Measurements from ENCODE around the gene EYA3.

- TF ChIP-seq, protein P1, sequence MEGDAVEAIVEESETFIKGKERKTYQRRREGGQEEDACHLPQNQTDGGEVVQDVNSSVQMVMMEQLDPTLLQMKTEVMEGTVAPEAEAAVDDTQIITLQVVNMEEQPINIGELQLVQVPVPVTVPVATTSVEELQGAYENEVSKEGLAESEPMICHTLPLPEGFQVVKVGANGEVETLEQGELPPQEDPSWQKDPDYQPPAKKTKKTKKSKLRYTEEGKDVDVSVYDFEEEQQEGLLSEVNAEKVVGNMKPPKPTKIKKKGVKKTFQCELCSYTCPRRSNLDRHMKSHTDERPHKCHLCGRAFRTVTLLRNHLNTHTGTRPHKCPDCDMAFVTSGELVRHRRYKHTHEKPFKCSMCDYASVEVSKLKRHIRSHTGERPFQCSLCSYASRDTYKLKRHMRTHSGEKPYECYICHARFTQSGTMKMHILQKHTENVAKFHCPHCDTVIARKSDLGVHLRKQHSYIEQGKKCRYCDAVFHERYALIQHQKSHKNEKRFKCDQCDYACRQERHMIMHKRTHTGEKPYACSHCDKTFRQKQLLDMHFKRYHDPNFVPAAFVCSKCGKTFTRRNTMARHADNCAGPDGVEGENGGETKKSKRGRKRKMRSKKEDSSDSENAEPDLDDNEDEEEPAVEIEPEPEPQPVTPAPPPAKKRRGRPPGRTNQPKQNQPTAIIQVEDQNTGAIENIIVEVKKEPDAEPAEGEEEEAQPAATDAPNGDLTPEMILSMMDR (IDR thresholded peaks at IDR 0.05; ENCODE audit: borderline replicate concordance, extremely low read depth, low read length, poor library complexity, severe bottlenecking) = no peak
- TF ChIP-seq EZH2 (IDR thresholded peaks at IDR 0.05; ENCODE audit: borderline replicate concordance, low read depth, low read length, severe bottlenecking) = no peak
These were observed 24.3 kb downstream of the EYA3 start for GRCh38 chr1:28064064-28064463.

Data from DND-41 (cell line).